HG03460 (cell line): ENCODE measurements around the gene PDC.
"Not testable (repeated sequence)": the region's sequence is repeated elsewhere in the genome, so short reads cannot be mapped to it uniquely, and the experiment has no call there.

ENCODE experiments used
- ATAC-seq: cut with Tn5 transposase; IDR thresholded peaks from one replicate; pipeline ENCODE4 v1.9.1; 2021; ENCODE audit not compliant: unreplicated experiment

Gene PDC

DNA sequence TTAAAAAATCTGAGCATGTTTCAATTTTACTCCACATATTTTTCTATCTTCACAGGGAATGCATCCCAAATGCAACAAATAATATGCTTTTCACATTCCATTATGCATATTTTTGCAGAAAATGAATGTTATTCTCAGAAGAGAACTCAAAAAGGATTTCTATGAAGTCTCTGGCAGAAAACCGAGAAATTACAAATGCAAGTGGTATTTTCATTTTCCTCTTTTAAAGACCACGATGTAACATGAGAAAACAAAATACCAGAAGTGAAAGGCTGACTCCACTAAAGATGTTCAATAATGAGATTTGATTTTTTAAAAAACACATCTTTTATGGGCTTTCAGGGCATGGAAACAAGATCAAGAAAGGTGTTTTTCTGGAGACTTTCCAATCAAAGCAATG is 5.0 kb upstream of the PDC start:
- no peak for ATAC-seq

GRCh38 chr1:186465491-186465890 is 4.6 kb upstream of the PDC start:
- not testable (repeated sequence) for ATAC-seq

- ATAC-seq = no peak
Measured at GRCh38 chr1:186463926-186464325, 3.0 kb upstream of the PDC start.

- ATAC-seq = no peak
Measured at GRCh38 chr1:186463511-186463910, 2.6 kb upstream of the PDC start.

GRCh38 chr1:186459161-186459560 is 1.8 kb downstream of the PDC start:
- not testable (repeated sequence) for ATAC-seq

GRCh38 chr1:186456729-186457255 is 4.1 kb downstream of the PDC start:
- ATAC-seq = no peak

- ATAC-seq = no peak
Measured at GRCh38 chr1:186454981-186455380, 5.9 kb downstream of the PDC start.

- no peak for ATAC-seq
Measured at GRCh38 chr1:186446152-186446551, 14.8 kb downstream of the PDC start.

GRCh38 chr1:186443638-186444037 is 17.3 kb downstream of the PDC start:
- no peak for ATAC-seq

GRCh38 chr1:186442651-186443375 is 18.1 kb downstream of the PDC start:
- no peak for ATAC-seq

GRCh38 chr1:186440584-186440983 is 20.3 kb downstream of the PDC start:
- no peak for ATAC-seq

DNA sequence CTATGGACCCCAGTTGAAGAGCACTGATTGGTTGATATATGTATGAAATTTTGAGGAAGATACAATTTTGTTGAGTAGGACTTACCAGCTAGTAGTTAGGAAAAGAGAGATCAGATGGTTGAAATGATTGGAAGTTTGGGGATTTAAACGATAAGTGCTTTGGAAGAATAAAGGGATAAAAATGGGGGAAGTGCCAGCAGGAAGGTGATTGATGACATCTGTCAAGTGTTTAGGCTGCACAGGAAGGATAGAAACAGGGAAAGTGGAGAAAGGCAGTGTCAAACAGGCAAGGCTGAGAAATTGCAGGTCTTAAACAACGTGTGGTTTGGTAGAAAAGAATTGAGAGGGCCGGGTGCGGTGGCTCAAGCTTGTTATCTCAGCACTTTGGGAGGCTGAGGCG is 22.3 kb downstream of the PDC start:
- ATAC-seq = no peak

DNA sequence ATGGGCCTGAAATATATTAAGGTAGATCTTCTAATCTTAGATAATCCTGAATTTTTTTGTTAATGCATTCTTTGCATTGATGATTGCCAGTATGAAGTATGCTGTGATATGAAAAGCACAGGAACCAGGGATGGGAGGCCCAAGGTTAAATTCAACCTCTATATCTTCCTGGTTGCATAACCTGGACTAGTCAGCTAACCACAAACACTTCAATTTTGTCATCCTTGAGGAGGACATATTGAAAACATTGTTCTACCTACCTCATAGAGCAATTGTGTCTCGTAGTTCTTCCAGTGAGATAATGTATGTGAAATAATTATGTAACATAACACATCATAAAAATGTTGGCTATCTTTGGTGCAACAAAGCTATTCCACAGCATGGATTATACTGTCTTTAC is 25.6 kb downstream of the PDC start:
- ATAC-seq = no peak

DNA sequence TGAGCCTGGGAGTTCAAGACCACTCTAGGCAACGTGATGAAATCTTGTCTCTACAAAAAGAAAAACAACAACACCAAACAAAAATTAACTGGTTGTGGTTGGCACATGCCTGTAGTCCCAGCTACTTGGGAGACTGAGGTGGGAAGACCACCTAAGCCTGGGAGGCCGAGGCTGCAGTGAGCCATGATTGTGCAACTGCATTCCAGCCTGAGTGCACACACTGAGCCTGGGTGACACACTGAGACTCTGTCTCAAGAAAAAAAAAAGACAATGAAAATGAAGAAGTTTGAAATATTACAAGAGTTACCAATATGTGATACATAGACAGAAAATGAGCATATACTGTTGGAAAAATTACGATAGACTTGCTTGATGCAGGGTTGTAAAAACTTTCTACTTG is 31.9 kb downstream of the PDC start:
- ATAC-seq = no peak

GRCh38 chr1:186426118-186426517 is 34.8 kb downstream of the PDC start:
- ATAC-seq = no peak

- ATAC-seq = no peak
Measured at GRCh38 chr1:186424539-186424938, 36.4 kb downstream of the PDC start.

DNA sequence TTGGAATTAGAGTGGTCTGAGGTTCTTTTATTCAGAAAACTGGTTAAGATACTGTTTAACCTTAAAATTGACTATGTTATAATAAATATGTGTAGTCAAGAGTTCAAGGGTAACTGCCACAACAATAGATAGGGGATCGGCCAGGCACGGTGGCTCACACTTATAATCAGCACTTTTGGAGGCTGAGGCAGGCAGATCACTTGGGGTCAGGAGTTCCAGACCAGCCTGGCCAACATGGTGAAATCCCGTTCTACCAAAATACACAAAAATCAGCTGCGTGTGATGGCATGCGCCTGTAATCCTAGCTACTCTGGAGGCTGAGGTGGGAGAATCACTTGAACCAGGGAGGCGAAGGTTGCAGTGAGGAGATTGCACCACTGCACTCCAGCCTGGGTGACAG is 39.5 kb downstream of the PDC start:
- ATAC-seq = no peak

DNA sequence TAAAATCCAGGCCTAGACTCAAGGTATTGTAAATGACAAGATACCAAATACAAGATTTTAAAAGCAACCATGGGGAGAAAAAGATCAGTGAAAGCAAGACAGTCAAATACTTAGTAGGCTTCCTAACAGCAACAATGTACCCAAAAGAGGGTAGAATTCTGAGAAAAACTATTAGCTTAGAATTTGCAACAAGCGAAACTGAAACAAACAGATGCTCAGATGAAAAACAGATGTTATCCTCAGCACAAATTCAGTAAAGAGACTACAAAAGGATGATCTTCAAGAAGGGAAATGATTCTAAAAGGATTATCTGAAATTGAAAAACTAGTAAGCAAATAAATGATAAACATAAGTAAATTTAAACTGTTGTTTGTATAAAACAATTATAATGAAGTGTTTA is 40.0 kb downstream of the PDC start:
- peak; percentile 92 for ATAC-seq

DNA sequence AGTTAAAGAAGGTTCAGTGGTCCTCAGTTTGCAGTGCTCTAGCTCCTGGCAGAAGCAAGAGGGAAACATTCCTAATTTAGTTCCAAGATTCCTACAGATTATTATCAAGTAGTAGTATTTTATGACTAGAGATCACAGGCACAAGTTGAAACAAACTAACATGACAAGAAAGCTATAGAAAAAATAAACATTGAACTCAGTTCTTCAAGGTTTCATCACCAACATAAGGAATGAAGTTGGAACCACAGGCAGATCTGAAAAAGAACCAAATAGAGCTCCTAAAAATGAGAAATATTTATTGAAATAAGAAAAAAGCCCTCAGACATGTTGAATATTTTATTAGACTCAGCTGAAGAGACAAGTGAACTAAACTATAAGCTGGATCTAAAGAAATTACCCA is 40.6 kb downstream of the PDC start:
- ATAC-seq = no peak

GRCh38 chr1:186418503-186418902 is 42.4 kb downstream of the PDC start:
- no peak for ATAC-seq

- no peak for ATAC-seq
Measured at GRCh38 chr1:186413319-186413718, 47.6 kb downstream of the PDC start.

- peak; percentile 74 for ATAC-seq
Measured at GRCh38 chr1:186409091-186409490, 51.8 kb downstream of the PDC start.

DNA sequence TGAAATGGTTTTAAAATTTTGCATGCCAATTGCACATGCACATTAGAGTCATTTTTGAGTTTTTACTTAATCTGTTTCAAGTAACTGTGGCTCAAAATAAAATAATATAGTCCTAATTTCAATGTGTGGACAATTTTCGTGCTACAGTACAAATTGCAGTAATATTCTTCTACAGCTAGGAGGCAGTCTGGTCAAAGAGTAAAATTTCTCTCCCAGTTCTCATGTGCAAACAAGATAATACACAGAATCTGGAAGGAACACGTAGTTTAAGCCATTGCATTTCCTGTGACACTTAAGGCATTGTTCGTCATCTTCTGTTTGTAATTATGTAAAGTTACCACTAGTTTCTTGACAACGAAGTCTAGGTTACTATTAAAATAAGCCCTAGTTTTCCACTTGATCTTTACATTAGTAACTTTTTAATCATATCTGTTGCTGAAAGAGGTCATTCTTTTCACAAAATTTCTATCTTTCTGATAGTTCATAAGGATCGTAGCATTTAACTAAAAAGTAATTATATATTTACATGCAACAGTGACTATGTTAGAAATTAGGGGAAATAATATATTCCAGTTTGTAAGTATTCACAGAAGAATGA is 56.4 kb downstream of the PDC start:
- ATAC-seq = peak; percentile 43
